ENCODE data around the gene FHOD3. TPM values are rescaled to one million over a fixed set of nuclear protein-coding genes. Genes with fewer than 3 reads are reported as not detected.

The FHOD3 gene
- total and polyA plus RNA-seq, 2 donors (not counting 1 experiment from before 2014, with no cell fraction given): not detected

DNA sequence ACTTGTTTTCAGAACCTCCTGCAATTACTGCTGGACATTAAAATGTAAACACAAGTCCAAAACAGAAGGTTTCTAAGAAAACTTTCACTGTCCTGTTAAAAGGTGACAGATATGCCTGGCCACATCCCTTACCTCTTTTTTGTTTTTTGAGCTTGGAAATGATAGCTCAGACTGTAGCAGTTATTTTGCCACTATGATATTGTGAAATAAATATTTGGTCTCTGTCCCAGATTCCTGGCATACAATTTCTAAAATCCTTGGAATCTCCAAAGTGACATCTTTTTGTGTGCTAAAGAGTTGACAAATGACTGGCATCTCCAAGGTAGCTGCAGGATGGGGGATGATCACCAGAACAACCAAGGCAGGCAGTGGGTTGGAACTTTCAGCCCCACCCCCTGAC is 514.4 kb downstream of the FHOD3 start:
- H3K9me3 ChIP-seq (ENCODE audit: control extremely low read depth in 1 of 3, control insufficient read depth in 2 of 3, insufficient read depth in 1 of 3, low read length in 2 of 3): no peaks in the 10 kb centered on the region
- POLR2A ChIA-PET: no interaction called here
- Mint-ChIP-seq H3K4me3 (no peak overlapping the region), H3K27me3 (no peaks in the 10 kb centered on the region), H3K9me3 (ENCODE audit: insufficient read depth) (no peaks in the 10 kb centered on the region), H3K4me1 (peaks cover 2% of the 10 kb centered on the region), H3K27ac (no peak overlapping the region)
- peaks cover 0 to 3% of the 10 kb centered on the region in 2 donors for H3K4me1 ChIP-seq (ENCODE audit: control insufficient read depth in 2 of 2, insufficient read depth in 2 of 2, low read length in 2 of 2)
- no peaks in the 10 kb centered on the region for H3K79me2 ChIP-seq (ENCODE audit: control insufficient read depth, insufficient read depth, low read length)
- CTCF ChIA-PET: interaction anchor here (1.3 kb wide), 1 partner anchor 18 kb away, joined by 3 read pairs; no protein-coding TSS in a partner anchor
- peaks cover 0 to 16% of the 10 kb centered on the region in 2 experiments for H3K36me3 ChIP-seq (replicated peaks in 1 of 2; ENCODE audit: control extremely low read depth in 1 of 2, control insufficient read depth in 1 of 2, extremely low read depth in 1 of 2, insufficient read depth in 2 of 2, low read length in 1 of 2)
- intact Hi-C loops (cut with micrococcal nuclease): no loop called here
- ATAC-seq (ENCODE audit: low read depth) (no peak), DNase-seq (no peak)
- H2AFZ ChIP-seq (ENCODE audit: insufficient read depth, low read depth, low read length, poor library complexity, severe bottlenecking): no peak overlapping the region
- no peaks in the 10 kb centered on the region for H3K27me3 ChIP-seq (replicated peaks in 1 of 4; ENCODE audit: control extremely low read depth in 1 of 4, control insufficient read depth in 3 of 4, insufficient read depth in 4 of 4, low read length in 3 of 4)
- no peak overlapping the region for H3K9ac ChIP-seq (ENCODE audit: low read length)
- H3K27ac ChIP-seq (ENCODE audit: low read length in 2 of 2): no peak overlapping the region
- TF ChIP-seq EZH2 (IDR thresholded peaks at IDR 0.05; ENCODE audit: borderline replicate concordance, insufficient read depth, low read depth, low read length, poor library complexity, severe bottlenecking): no peak
- TF ChIP-seq, protein P1, sequence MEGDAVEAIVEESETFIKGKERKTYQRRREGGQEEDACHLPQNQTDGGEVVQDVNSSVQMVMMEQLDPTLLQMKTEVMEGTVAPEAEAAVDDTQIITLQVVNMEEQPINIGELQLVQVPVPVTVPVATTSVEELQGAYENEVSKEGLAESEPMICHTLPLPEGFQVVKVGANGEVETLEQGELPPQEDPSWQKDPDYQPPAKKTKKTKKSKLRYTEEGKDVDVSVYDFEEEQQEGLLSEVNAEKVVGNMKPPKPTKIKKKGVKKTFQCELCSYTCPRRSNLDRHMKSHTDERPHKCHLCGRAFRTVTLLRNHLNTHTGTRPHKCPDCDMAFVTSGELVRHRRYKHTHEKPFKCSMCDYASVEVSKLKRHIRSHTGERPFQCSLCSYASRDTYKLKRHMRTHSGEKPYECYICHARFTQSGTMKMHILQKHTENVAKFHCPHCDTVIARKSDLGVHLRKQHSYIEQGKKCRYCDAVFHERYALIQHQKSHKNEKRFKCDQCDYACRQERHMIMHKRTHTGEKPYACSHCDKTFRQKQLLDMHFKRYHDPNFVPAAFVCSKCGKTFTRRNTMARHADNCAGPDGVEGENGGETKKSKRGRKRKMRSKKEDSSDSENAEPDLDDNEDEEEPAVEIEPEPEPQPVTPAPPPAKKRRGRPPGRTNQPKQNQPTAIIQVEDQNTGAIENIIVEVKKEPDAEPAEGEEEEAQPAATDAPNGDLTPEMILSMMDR (IDR thresholded peaks at IDR 0.05): no peak
- H3K4me2 ChIP-seq (replicated peaks; ENCODE audit: low read depth, low read length, poor library complexity, severe bottlenecking): no peak overlapping the region
- no peaks in the 10 kb centered on the region for H4K20me1 ChIP-seq (ENCODE audit: control insufficient read depth, insufficient read depth, low read length, poor library complexity, severe bottlenecking)
- H3K4me3 ChIP-seq (ENCODE audit: control extremely low read depth in 1 of 5, extremely low read depth in 1 of 5, insufficient read depth in 1 of 5, low read depth in 2 of 5, low read length in 4 of 5): no peak overlapping the region

DNA sequence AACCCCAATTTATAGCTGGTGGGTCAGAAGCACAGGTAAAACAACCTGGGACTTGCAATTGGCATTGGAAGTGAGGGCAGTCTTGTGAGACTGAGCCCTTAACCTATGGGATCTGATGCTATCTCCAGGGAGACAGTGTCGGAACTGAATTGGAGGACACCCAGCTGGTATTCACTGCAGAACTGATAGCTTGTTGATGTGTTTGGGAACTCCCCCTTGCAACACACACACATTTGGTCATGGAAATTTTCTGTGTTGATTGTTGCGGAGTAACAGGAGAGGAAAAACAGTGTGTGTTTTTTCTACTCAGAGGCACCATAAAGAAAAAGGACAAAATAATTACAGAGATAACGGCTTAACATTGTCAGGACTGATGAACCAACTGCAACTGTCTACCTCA is 515.2 kb downstream of the FHOD3 start:
- ChIA-PET POLR2A (no interaction called here), CTCF (interaction anchor here (1.3 kb wide), 1 partner anchor 17 kb away, joined by 3 read pairs; no protein-coding TSS in a partner anchor)
- intact Hi-C loops (cut with micrococcal nuclease): no loop called here
- no peak overlapping the region for H3K4me3 Mint-ChIP-seq
- Histone ChIP-seq H3K27me3 (replicated peaks in 1 of 4; ENCODE audit: control extremely low read depth in 1 of 4, control insufficient read depth in 3 of 4, insufficient read depth in 4 of 4, low read length in 3 of 4) (no peaks in the 10 kb centered on the region), H3K27ac (ENCODE audit: low read length in 2 of 2) (no peak overlapping the region), H4K20me1 (ENCODE audit: control insufficient read depth, insufficient read depth, low read length, poor library complexity, severe bottlenecking) (no peaks in the 10 kb centered on the region), H3K79me2 (ENCODE audit: control insufficient read depth, insufficient read depth, low read length) (no peaks in the 10 kb centered on the region), H3K4me3 (ENCODE audit: control extremely low read depth in 1 of 5, extremely low read depth in 1 of 5, insufficient read depth in 1 of 5, low read depth in 2 of 5, low read length in 4 of 5) (no peak overlapping the region), H3K9me3 (ENCODE audit: control extremely low read depth in 1 of 3, control insufficient read depth in 2 of 3, insufficient read depth in 1 of 3, low read length in 2 of 3) (no peaks in the 10 kb centered on the region), H2AFZ (ENCODE audit: insufficient read depth, low read depth, low read length, poor library complexity, severe bottlenecking) (no peak overlapping the region), H3K36me3 (replicated peaks in 1 of 2; ENCODE audit: control extremely low read depth in 1 of 2, control insufficient read depth in 1 of 2, extremely low read depth in 1 of 2, insufficient read depth in 2 of 2, low read length in 1 of 2) (peaks cover 0 to 16% of the 10 kb centered on the region in 2 experiments), H3K4me2 (replicated peaks; ENCODE audit: low read depth, low read length, poor library complexity, severe bottlenecking) (no peak overlapping the region), H3K9ac (ENCODE audit: low read length) (no peak overlapping the region), H3K4me1 (ENCODE audit: control insufficient read depth in 2 of 2, insufficient read depth in 2 of 2, low read length in 2 of 2) (peaks cover 0 to 3% of the 10 kb centered on the region in 2 donors)
- no CpG with 5 or more reads among the region's 3 CpGs for WGBS (ENCODE audit: insufficient coverage)
- H3K4me1 Mint-ChIP-seq: peaks cover 2% of the 10 kb centered on the region
- no peak for TF ChIP-seq EZH2 (IDR thresholded peaks at IDR 0.05; ENCODE audit: borderline replicate concordance, insufficient read depth, low read depth, low read length, poor library complexity, severe bottlenecking)
- TF ChIP-seq, protein P1 (IDR thresholded peaks at IDR 0.05): no peak
- ATAC-seq (ENCODE audit: low read depth) (no peak), DNase-seq (no peak)
- no peaks in the 10 kb centered on the region for H3K9me3 Mint-ChIP-seq (ENCODE audit: insufficient read depth)
- no peak overlapping the region for H3K27ac Mint-ChIP-seq
- no peaks in the 10 kb centered on the region for H3K27me3 Mint-ChIP-seq

Data from B cell (primary cell).